Fibroblast of lung (primary cell): ENCODE data around the gene RNF224. TPM values are rescaled to one million over a fixed set of nuclear protein-coding genes. Genes with fewer than 3 reads are reported as not detected.

Experiments used
- DNase-seq, 2 donors: peaks; one replicate each; pipeline versions ENCODE4 v3.0.0 to v3.0.0-alpha.2; 2010; ENCODE audit warnings: low read depth in 2 of 2
- H2AFZ ChIP-seq: 2 replicates; pipeline ENCODE4 v1.5.1; 2012; ENCODE audit warnings: low read length, control low read depth, inconsistent platforms
- H3K27ac ChIP-seq: 2 replicates; pipeline ENCODE4 v1.5.1; 2011; ENCODE audit warnings: low read length, control low read depth; ENCODE audit not compliant: insufficient read depth
- H3K27me3 ChIP-seq: 2 replicates; pipeline ENCODE4 v1.5.1; 2011; ENCODE audit warnings: mild to moderate bottlenecking, low read length; ENCODE audit not compliant: control insufficient read depth, insufficient read depth
- H3K36me3 ChIP-seq: 2 replicates; pipeline ENCODE4 v1.5.1; 2011; ENCODE audit warnings: low read length; ENCODE audit not compliant: control insufficient read depth, insufficient read depth
- H3K4me1 ChIP-seq: 2 replicates; pipeline ENCODE4 v1.5.1; 2011; ENCODE audit warnings: low read length; ENCODE audit not compliant: control insufficient read depth, insufficient read depth; ENCODE audit errors: extremely low read depth
- H3K4me2 ChIP-seq: 2 replicates; pipeline ENCODE4 v1.5.1; 2011; ENCODE audit warnings: low read length, control low read depth; ENCODE audit not compliant: insufficient read depth; ENCODE audit errors: extremely low read depth
- H3K4me3 ChIP-seq, 4 experiments: fragments of 200-600 bp in 1 of 4; sonication (generic) in 1 of 4; replicated peaks in 1 of 4; 2 replicates each; pipeline ENCODE4 v1.5.1; 2011 to 2016; ENCODE audit warnings: low read length in 4 of 4, low read depth in 3 of 4, mild to moderate bottlenecking in 3 of 4, control low read depth in 2 of 4, inconsistent platforms in 1 of 4, mixed read lengths in 1 of 4; ENCODE audit not compliant: insufficient read depth in 1 of 4; ENCODE audit errors: control extremely low read depth in 1 of 4
- H3K79me2 ChIP-seq: 2 replicates; pipeline ENCODE4 v1.5.1; 2012; ENCODE audit warnings: mild to moderate bottlenecking, low read length, inconsistent platforms; ENCODE audit not compliant: control insufficient read depth, insufficient read depth
- H3K9ac ChIP-seq: 2 replicates; pipeline ENCODE4 v1.5.1; 2011; ENCODE audit warnings: mild to moderate bottlenecking, low read length, control low read depth; ENCODE audit not compliant: insufficient read depth
- H3K9me3 ChIP-seq: 2 replicates; pipeline ENCODE4 v1.5.1; 2012; ENCODE audit warnings: low read depth, low read length; ENCODE audit not compliant: control insufficient read depth, insufficient read depth
- H4K20me1 ChIP-seq: 2 replicates; pipeline ENCODE4 v1.5.1; 2011; ENCODE audit warnings: low read length; ENCODE audit not compliant: control insufficient read depth, insufficient read depth; ENCODE audit errors: extremely low read depth
- EZH2 ChIP-seq: IDR thresholded peaks from 2 replicates; pipeline ENCODE4 v1.5.1; 2012; ENCODE audit warnings: low read length, control low read depth, mild to moderate bottlenecking; ENCODE audit errors: missing control alignments
- polyA plus RNA-seq, 2 donors: library from polyadenylated mRNA; depleted of rRNA in 1 of 2; stranded (reverse) in 1 of 2; unstranded in 1 of 2; fragments of >200 nt; gene quantifications; 2 replicates each; pipeline ENCODE4 v1.2.1, GENCODE V29; 2011 to 2012; ENCODE audit warnings: missing spikeins in 1 of 2
- total RNA-seq: library from RNA; depleted of rRNA; stranded (reverse); fragments of >200 nt; gene quantifications from 2 replicates; pipeline ENCODE4 v1.2.1, GENCODE V29; 2014
- TF ChIP-seq, protein P1 (sequence below), 2 donors: IDR thresholded peaks in 1 of 2; conservative IDR thresholded peaks in 1 of 2; 1 replicate in 1 of 2; 2 replicates in 1 of 2; pipeline ENCODE4 v1.5.1; 2011 to 2012; ENCODE audit warnings: low read length in 2 of 2, control low read depth in 1 of 2, inconsistent platforms in 1 of 2, low read depth in 1 of 2, mild to moderate bottlenecking in 1 of 2

Gene RNF224
- total and polyA plus RNA-seq, 2 donors (not counting 1 experiment from before 2014, with no cell fraction given), result under 0.01 TPM; not detected in 1

DNA sequence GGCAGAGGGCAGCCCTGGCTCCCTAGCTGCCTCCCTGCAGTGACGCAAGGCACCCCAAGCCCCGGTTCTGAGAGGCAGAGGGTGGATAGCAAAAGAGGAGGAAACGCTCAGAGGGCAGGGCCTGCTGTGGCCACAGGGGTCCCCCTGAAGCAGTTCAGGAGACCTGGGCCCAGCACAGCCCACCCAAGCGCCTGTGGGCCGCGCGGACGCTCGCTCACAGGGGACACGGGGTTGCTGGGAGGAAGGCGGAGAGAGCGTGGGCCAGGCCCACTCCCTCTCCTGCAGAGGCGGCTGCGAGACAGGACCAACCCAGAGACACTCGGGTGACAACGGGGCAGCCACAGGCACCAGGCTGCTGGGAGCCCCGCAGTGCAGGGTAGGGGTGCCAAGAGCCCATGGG is 47.5 kb upstream of the RNF224 start:
- no peak for DNase-seq

DNA sequence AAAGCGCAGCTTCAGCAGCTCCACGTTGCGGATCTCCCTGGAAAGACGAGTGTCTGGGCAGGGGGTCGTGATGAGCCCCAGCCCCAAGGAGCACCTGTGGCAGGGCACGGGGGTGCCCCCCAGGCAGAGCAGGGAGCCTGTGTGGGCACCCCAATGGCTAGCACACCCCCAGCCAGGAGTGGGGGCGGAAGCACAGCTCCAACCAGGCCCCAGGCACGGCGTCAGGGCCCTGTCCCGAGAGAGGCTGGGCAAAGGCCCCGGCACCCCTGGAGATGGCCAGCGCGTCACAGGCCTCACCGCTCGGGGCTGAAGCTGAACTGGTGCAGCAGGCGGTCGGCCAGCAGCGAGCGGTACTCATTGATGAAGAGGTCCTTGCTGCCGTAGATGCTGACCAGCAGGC is 46.8 kb upstream of the RNF224 start:
- Histone ChIP-seq H3K4me2 (no peak overlapping the region), H3K4me3 (no peak overlapping the region), H3K4me1 (peaks cover 2% of the 10 kb centered on the region), H3K36me3 (peaks cover 39% of the 10 kb centered on the region), H3K9me3 (no peaks in the 10 kb centered on the region), H3K27me3 (no peaks in the 10 kb centered on the region), H3K9ac (no peak overlapping the region), H2AFZ (no peak overlapping the region), H3K27ac (no peak overlapping the region), H4K20me1 (no peaks in the 10 kb centered on the region), H3K79me2 (no peaks in the 10 kb centered on the region)
- TF ChIP-seq, protein P1, sequence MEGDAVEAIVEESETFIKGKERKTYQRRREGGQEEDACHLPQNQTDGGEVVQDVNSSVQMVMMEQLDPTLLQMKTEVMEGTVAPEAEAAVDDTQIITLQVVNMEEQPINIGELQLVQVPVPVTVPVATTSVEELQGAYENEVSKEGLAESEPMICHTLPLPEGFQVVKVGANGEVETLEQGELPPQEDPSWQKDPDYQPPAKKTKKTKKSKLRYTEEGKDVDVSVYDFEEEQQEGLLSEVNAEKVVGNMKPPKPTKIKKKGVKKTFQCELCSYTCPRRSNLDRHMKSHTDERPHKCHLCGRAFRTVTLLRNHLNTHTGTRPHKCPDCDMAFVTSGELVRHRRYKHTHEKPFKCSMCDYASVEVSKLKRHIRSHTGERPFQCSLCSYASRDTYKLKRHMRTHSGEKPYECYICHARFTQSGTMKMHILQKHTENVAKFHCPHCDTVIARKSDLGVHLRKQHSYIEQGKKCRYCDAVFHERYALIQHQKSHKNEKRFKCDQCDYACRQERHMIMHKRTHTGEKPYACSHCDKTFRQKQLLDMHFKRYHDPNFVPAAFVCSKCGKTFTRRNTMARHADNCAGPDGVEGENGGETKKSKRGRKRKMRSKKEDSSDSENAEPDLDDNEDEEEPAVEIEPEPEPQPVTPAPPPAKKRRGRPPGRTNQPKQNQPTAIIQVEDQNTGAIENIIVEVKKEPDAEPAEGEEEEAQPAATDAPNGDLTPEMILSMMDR (conservative IDR thresholded peaks at IDR 0.05 in 1 of 2, IDR thresholded peaks at IDR 0.05 in 1 of 2; ENCODE audit: low read depth in 1 of 2, low read length in 2 of 2), result no peak
- no peak for TF ChIP-seq EZH2
- no peak for DNase-seq

More for the DNA sequence above, 47.5 kb upstream of the RNF224 start:
- TF ChIP-seq EZH2, result no peak
- TF ChIP-seq, protein P1 (conservative IDR thresholded peaks at IDR 0.05 in 1 of 2, IDR thresholded peaks at IDR 0.05 in 1 of 2; ENCODE audit: low read depth in 1 of 2, low read length in 2 of 2), result no peak
- Histone ChIP-seq H3K9me3 (no peaks in the 10 kb centered on the region), H3K9ac (no peak overlapping the region), H3K27me3 (no peaks in the 10 kb centered on the region), H4K20me1 (no peaks in the 10 kb centered on the region), H3K79me2 (no peaks in the 10 kb centered on the region), H3K27ac (no peak overlapping the region), H3K4me2 (no peak overlapping the region), H2AFZ (no peak overlapping the region), H3K4me3 (no peak overlapping the region), H3K4me1 (peaks cover 2% of the 10 kb centered on the region), H3K36me3 (peaks cover 36% of the 10 kb centered on the region)

DNA sequence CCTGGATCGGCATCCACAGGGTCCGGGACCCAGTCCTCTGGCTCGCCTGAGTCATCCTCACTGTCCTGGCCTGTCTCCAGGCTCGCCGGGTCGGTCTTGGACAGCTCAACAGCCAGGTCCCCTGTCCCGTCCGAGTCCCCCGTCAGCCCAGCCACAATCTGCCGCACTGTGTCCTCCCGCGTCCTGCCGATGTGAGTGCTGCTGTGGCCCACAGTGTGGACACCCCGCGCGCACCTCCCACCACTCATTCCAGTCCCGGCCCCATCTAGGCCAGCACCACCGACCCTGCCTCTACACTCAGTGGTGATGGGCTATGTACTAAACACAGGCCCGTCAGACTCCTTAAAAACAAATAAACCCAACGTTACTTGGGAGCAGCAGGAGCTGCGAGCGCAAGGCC is 45.6 kb upstream of the RNF224 start:
- no peaks in the 10 kb centered on the region for H3K9me3 ChIP-seq
- H3K79me2 ChIP-seq, result no peaks in the 10 kb centered on the region
- H3K9ac ChIP-seq, result no peak overlapping the region
- H3K4me2 ChIP-seq, result no peak overlapping the region
- no peak for DNase-seq
- TF ChIP-seq EZH2, result no peak
- TF ChIP-seq, protein P1 (conservative IDR thresholded peaks at IDR 0.05 in 1 of 2, IDR thresholded peaks at IDR 0.05 in 1 of 2; ENCODE audit: low read depth in 1 of 2, low read length in 2 of 2), result no peak
- H3K4me1 ChIP-seq, result peaks cover 2% of the 10 kb centered on the region
- no peak overlapping the region for H3K27ac ChIP-seq
- H2AFZ ChIP-seq, result no peak overlapping the region
- H3K4me3 ChIP-seq, result no peak overlapping the region
- peaks cover 42% of the 10 kb centered on the region for H3K36me3 ChIP-seq
- H3K27me3 ChIP-seq, result no peaks in the 10 kb centered on the region
- no peaks in the 10 kb centered on the region for H4K20me1 ChIP-seq
